Chondrocyte (in vitro differentiated cells): Measurements from ENCODE around the gene FAM24B. TPM values are rescaled to one million over a fixed set of nuclear protein-coding genes. Genes with fewer than 3 reads are reported as not detected.

ENCODE experiments used
- DNase-seq: peaks from one replicate; pipeline ENCODE4 v3.0.0; 2021; ENCODE audit warnings: mixed read lengths, low spot score
- H3K27ac Mint-ChIP-seq: one replicate; pipeline ENCODE4 v1.8.0; 2021; ENCODE audit warnings: mild to moderate bottlenecking, moderate library complexity, mixed read lengths; ENCODE audit not compliant: unreplicated experiment
- H3K27me3 Mint-ChIP-seq: 2 replicates; pipeline ENCODE4 v1.8.0; 2021; ENCODE audit warnings: low read depth, mixed read lengths
- H3K36me3 Mint-ChIP-seq: 2 replicates; pipeline ENCODE4 v1.8.0; 2021; ENCODE audit warnings: low read depth, mixed read lengths
- H3K4me1 Mint-ChIP-seq: 2 replicates; pipeline ENCODE4 v1.8.0; 2021; ENCODE audit warnings: low read depth, mild to moderate bottlenecking, mixed read lengths
- H3K4me3 Mint-ChIP-seq: one replicate; pipeline ENCODE4 v1.8.0; 2021; ENCODE audit warnings: mild to moderate bottlenecking, moderate library complexity, mixed read lengths; ENCODE audit not compliant: unreplicated experiment
- H3K9me3 Mint-ChIP-seq: 2 replicates; pipeline ENCODE4 v1.8.0; 2021; ENCODE audit warnings: low read depth, mixed read lengths
- total RNA-seq: library from RNA; stranded (reverse); gene quantifications from 3 replicates; pipeline ENCODE4 v1.2.1, GENCODE V29; 2021
- TF ChIP-seq, protein P1 (sequence below): fragments of 200-600 bp; sonication (generic); IDR thresholded peaks from 2 replicates; pipeline ENCODE4 v1.5.0; 2021; ENCODE audit warnings: antibody characterized with exemption, mild to moderate bottlenecking, moderate library complexity

FAM24B gene
- total RNA-seq, 1 donor from 2014 or later = not detected

DNA sequence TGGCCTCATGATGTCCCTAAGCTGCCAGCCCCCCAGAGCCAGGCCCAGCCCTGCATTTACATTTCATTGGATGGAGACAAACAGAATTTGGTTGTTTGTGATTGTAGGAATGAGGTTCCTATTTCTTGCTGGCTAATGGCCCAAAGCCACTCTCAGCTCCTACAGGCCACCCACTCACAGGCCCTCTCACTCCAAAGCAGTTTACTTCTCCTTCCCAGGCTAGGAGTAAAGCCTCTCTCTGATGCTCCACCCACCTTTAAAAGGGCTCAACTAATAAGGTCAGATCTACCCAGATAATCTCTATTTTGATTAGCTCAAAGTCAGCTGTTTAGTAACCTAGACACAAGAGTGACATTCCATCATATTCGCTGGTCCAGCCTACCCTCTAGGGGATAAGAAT, 22.5 kb downstream of the FAM24B start:
- H3K27ac Mint-ChIP-seq = no peak overlapping the region
- peaks cover 25% of the 10 kb centered on the region for H3K4me1 Mint-ChIP-seq
- no peak overlapping the region for H3K4me3 Mint-ChIP-seq
- TF ChIP-seq, protein P1, sequence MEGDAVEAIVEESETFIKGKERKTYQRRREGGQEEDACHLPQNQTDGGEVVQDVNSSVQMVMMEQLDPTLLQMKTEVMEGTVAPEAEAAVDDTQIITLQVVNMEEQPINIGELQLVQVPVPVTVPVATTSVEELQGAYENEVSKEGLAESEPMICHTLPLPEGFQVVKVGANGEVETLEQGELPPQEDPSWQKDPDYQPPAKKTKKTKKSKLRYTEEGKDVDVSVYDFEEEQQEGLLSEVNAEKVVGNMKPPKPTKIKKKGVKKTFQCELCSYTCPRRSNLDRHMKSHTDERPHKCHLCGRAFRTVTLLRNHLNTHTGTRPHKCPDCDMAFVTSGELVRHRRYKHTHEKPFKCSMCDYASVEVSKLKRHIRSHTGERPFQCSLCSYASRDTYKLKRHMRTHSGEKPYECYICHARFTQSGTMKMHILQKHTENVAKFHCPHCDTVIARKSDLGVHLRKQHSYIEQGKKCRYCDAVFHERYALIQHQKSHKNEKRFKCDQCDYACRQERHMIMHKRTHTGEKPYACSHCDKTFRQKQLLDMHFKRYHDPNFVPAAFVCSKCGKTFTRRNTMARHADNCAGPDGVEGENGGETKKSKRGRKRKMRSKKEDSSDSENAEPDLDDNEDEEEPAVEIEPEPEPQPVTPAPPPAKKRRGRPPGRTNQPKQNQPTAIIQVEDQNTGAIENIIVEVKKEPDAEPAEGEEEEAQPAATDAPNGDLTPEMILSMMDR = no peak
- no peak for DNase-seq
- H3K9me3 Mint-ChIP-seq = no peaks in the 10 kb centered on the region
- no peaks in the 10 kb centered on the region for H3K27me3 Mint-ChIP-seq
- H3K36me3 Mint-ChIP-seq = no peaks in the 10 kb centered on the region

DNA sequence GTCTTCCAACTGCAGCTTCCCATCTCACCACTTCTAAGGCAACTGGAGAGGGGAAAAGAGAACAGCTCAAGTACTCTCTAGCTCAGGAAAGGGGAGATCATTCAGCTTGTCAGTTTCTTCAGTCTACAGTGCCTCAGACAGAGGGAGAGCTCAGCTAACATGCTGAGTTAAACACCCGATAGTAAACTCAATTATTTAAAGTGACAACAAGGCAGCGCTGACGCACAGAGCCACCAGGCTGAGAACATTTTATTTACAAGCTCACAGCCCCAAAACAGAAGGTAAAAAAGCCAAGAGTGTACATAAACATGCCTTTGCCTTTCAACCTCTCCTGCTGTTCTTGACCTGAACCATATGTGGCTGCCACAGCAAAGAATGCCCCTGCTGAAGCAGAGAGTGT, 23.6 kb downstream of the FAM24B start:
- Mint-ChIP-seq H3K4me3 (no peak overlapping the region), H3K27me3 (no peaks in the 10 kb centered on the region), H3K4me1 (peaks cover 31% of the 10 kb centered on the region), H3K36me3 (no peaks in the 10 kb centered on the region), H3K27ac (no peak overlapping the region), H3K9me3 (no peaks in the 10 kb centered on the region)
- TF ChIP-seq, protein P1 = no peak
- DNase-seq = no peak

DNA sequence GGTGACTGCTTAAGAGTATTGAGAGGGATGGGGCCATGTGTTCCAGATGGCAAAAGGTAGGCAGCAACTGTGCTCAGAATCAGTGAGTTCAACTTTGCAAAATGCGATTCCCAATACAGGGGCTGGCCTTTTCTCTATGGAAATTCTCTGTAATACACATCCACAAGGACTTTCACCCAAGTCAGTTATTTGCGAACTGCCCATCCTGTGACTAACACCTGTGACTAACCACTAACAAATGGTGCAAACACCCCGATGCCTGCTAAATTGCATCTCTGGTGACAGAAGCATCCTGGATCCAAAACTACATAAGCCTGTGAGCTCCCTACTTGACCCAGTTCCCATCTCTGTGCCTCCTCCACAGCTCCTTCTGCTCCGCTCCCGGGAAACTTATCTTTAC, 24.7 kb downstream of the FAM24B start:
- H3K27ac Mint-ChIP-seq = no peak overlapping the region
- TF ChIP-seq, protein P1 = no peak
- no peaks in the 10 kb centered on the region for H3K36me3 Mint-ChIP-seq
- DNase-seq = no peak
- H3K4me1 Mint-ChIP-seq = peaks cover 42% of the 10 kb centered on the region
- H3K27me3 Mint-ChIP-seq = no peaks in the 10 kb centered on the region
- H3K4me3 Mint-ChIP-seq = no peak overlapping the region
- H3K9me3 Mint-ChIP-seq = no peaks in the 10 kb centered on the region

DNA sequence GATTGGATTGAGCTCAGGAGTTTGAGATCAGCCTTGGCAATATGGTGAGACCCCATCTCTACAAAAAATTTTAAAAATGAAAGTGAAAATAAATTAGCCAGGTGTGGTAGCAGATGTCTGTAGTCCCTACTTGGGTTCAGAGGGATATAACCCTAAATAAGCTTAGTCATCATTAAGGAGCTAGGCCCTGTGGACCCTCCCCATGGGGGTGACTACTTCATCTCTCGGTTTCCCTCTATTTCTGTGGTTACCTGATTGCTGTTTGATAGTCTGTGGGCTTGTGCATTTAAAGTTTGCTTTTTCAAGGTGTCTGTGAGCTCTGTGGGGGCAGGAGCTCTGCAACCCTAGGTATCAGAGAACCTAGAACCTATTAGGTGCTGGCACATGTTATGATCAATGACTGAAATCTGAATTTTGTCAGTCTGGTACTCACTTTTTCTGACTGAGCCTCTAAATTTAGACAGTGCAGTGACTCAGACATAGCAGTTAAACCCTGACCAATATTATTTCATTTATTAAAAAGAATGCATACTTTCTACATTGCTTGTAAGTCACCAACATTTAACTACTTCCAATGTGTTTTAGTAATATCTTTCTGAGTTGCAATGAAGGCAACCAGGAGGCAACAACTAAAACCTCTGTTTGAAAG, 25.6 kb downstream of the FAM24B start:
- Mint-ChIP-seq H3K27ac (peak overlapping the region; percentile 43), H3K27me3 (no peaks in the 10 kb centered on the region), H3K9me3 (no peaks in the 10 kb centered on the region), H3K4me3 (no peak overlapping the region), H3K4me1 (peaks cover 42% of the 10 kb centered on the region), H3K36me3 (no peaks in the 10 kb centered on the region)
- no peak for DNase-seq
- TF ChIP-seq, protein P1 = no peak

DNA sequence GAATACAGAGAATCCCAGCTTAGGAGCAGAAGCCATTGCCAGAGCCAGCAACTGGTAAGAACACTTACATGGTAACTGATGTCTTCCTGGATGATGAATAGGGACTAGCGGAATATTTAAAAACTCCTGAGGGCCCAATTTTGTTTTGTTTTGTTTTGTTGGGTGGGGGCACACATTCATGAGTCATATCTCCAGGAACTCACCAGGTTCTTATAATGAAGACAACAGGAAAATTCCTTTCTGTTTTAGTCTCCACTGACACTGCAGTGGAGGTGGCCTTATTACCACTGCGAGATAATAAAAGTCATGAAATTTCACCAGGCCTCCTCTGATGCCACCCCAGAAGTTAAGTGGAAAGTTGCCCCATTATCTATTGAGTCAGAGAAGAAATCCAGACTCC, 27.1 kb downstream of the FAM24B start:
- Mint-ChIP-seq H3K27ac (no peak overlapping the region), H3K9me3 (no peaks in the 10 kb centered on the region), H3K4me1 (peaks cover 46% of the 10 kb centered on the region), H3K4me3 (no peak overlapping the region), H3K27me3 (no peaks in the 10 kb centered on the region), H3K36me3 (no peaks in the 10 kb centered on the region)
- DNase-seq = no peak
- TF ChIP-seq, protein P1 = no peak
